GM12878 (cell line): ENCODE measurements around the gene MARCHF9. TPM values are rescaled to one million over a fixed set of nuclear protein-coding genes. Genes with fewer than 3 reads are reported as not detected.

Experiments
- ATAC-seq: fragments of 200-7000 bp; cut with Tn5 transposase; 3 replicates; pipeline ENCODE4 v1.9.1; 2020; ENCODE audit warnings: mild to moderate bottlenecking, moderate library complexity
- BruUV-seq: library from RNA; stranded (reverse); fragments of 400-500 nt; replicated peaks from 2 replicates; lab custom pipeline; 2021; lab: Mats Ljungman, UMichigan
- CTCF ChIA-PET: fragments of 300-600 bp; sonication (Branson Sonifier 250); formaldehyde crosslinking; extraction: SDS; loops from one replicate; lab custom pipeline; 2021; ENCODE audit warnings: inconsistent platforms; lab: Yijun Ruan, JAX
- POLR2A ChIA-PET: fragments of 350-600 bp; formaldehyde crosslinking; extraction: SDS; loops from one replicate; lab custom pipeline; 2021; ENCODE audit warnings: inconsistent platforms; lab: Charles Lee
- RAD21 ChIA-PET: fragments of 300-600 bp; sonication (Branson Sonifier 250); formaldehyde crosslinking; loops from one replicate; lab custom pipeline; 2023; ENCODE audit warnings: antibody characterized with exemption; ENCODE audit not compliant: unreplicated experiment; lab: Charles Lee
- SMC1A ChIA-PET: fragments of 300-600 bp; sonication (Branson Sonifier 250); formaldehyde crosslinking; loops from one replicate; lab custom pipeline; 2023; ENCODE audit not compliant: unreplicated experiment, uncharacterized antibody; lab: Charles Lee
- DNase-seq: peaks from one replicate; pipeline ENCODE4 v3.0.0-alpha.2; 2011; ENCODE audit warnings: low read depth, low spot score
- FAIRE-seq: peaks from 3 replicates; lab custom pipeline; 2011; peaks lifted over from hg19 to GRCh38; lab: Jason Lieb, UNC
- H2AFZ ChIP-seq: 2 replicates; pipeline ENCODE4 v1.6.0; 2011; ENCODE audit warnings: low read depth, low read length, control low read depth; ENCODE audit not compliant: control insufficient read depth
- H3K27ac ChIP-seq: 2 replicates; pipeline ENCODE4 v1.5.1; 2011; ENCODE audit warnings: control low read depth; ENCODE audit not compliant: control insufficient read depth, insufficient read depth
- H3K27me3 ChIP-seq, 2 experiments: replicated peaks in 1 of 2; 2 replicates each; pipeline versions ENCODE4 v1.6.0 to v1.6.1; 2011; ENCODE audit warnings: low read length in 1 of 2; ENCODE audit not compliant: control insufficient read depth in 2 of 2, insufficient read depth in 2 of 2
- H3K36me3 ChIP-seq, 2 experiments: 2 replicates each; pipeline ENCODE4 v1.5.1; 2011; ENCODE audit warnings: low read length in 1 of 2; ENCODE audit not compliant: control insufficient read depth in 2 of 2, insufficient read depth in 2 of 2
- H3K4me1 ChIP-seq: 2 replicates; pipeline ENCODE4 v1.6.1; 2011; ENCODE audit warnings: mild to moderate bottlenecking, low read length, moderate library complexity, mixed read lengths; ENCODE audit not compliant: control insufficient read depth, insufficient read depth
- H3K4me2 ChIP-seq: 2 replicates; pipeline ENCODE4 v1.6.0; 2011; ENCODE audit warnings: control low read depth; ENCODE audit not compliant: control insufficient read depth, insufficient read depth
- H3K4me3 ChIP-seq: fragments of 200-600 bp; sonication (generic); 2 replicates; pipeline ENCODE4 v1.5.1; 2016
- H3K79me2 ChIP-seq: 2 replicates; pipeline ENCODE4 v1.6.0; 2011; ENCODE audit warnings: low read length; ENCODE audit not compliant: control insufficient read depth, insufficient read depth
- H3K9ac ChIP-seq: 2 replicates; pipeline ENCODE4 v1.8.0; 2011; ENCODE audit warnings: low read length, control low read depth, mixed read lengths; ENCODE audit not compliant: control insufficient read depth, insufficient read depth
- H3K9me3 ChIP-seq: replicated peaks from 3 replicates; pipeline ENCODE4 v1.5.1; 2011; ENCODE audit warnings: mild to moderate bottlenecking, low read length; ENCODE audit not compliant: control insufficient read depth, insufficient read depth
- H4K20me1 ChIP-seq: 2 replicates; pipeline ENCODE4 v1.6.0; 2011; ENCODE audit not compliant: control insufficient read depth, insufficient read depth
- CBFB ChIP-seq: IDR thresholded peaks from 2 replicates; pipeline ENCODE4 v1.6.1; 2016; ENCODE audit warnings: antibody characterized with exemption, low read depth
- CEBPB ChIP-seq, 2 experiments: fragments of 150-350 bp in 1 of 2; IDR thresholded peaks; 2 replicates each; pipeline ENCODE4 v1.6.1; 2012 to 2014; ENCODE audit warnings: low read depth in 2 of 2, low read length in 2 of 2, borderline replicate concordance in 1 of 2, inconsistent platforms in 1 of 2
- E2F4 ChIP-seq: IDR thresholded peaks from 2 replicates; pipeline ENCODE4 v1.6.1; 2012; ENCODE audit warnings: low read depth, low read length, improper control_type of control experiment
- E2F8 ChIP-seq: fragments of 450-650 bp; IDR thresholded peaks from 2 replicates; pipeline ENCODE4 v1.6.1; 2018; ENCODE audit warnings: mild to moderate bottlenecking, low read depth, moderate library complexity; ENCODE audit not compliant: partially characterized antibody
- ETV6 ChIP-seq, 2 experiments: fragments of 450-650 bp in 1 of 2; IDR thresholded peaks in 1 of 2; conservative IDR thresholded peaks in 1 of 2; 2 replicates each; pipeline ENCODE4 v1.6.1; 2014; ENCODE audit warnings: antibody characterized with exemption in 1 of 2, borderline replicate concordance in 1 of 2, low read depth in 1 of 2, mild to moderate bottlenecking in 1 of 2, moderate library complexity in 1 of 2
- KLF5 ChIP-seq: fragments of 450-650 bp; IDR thresholded peaks from 2 replicates; pipeline ENCODE4 v1.6.1; 2014; ENCODE audit warnings: mild to moderate bottlenecking; ENCODE audit not compliant: partially characterized antibody
- MTA2 ChIP-seq: fragments of 450-650 bp; IDR thresholded peaks from 2 replicates; pipeline ENCODE4 v1.6.1; 2016; ENCODE audit warnings: low read depth, mild to moderate bottlenecking, moderate library complexity
- NR2C1 ChIP-seq: fragments of 450-650 bp; IDR thresholded peaks from 2 replicates; pipeline ENCODE4 v1.6.1; 2017; ENCODE audit warnings: antibody characterized with exemption, mild to moderate bottlenecking, moderate library complexity
- POLR2A ChIP-seq: IDR thresholded peaks from 2 replicates; pipeline ENCODE4 v1.6.1; 2011; ENCODE audit warnings: low read depth, mild to moderate bottlenecking, low read length
- REST ChIP-seq: IDR thresholded peaks from 2 replicates; pipeline ENCODE4 v1.6.1; 2012; ENCODE audit warnings: mild to moderate bottlenecking, low read depth, low read length
- RFX5 ChIP-seq: IDR thresholded peaks from 2 replicates; pipeline ENCODE4 v1.6.1; 2011; ENCODE audit warnings: low read depth, low read length, improper control_type of control experiment
- SIX5 ChIP-seq: IDR thresholded peaks from 2 replicates; pipeline ENCODE4 v1.6.1; 2011; ENCODE audit warnings: mild to moderate bottlenecking, low read depth, low read length, moderate library complexity; ENCODE audit not compliant: severe bottlenecking
- SMC3 ChIP-seq: IDR thresholded peaks from 2 replicates; pipeline ENCODE4 v1.6.1; 2011; ENCODE audit warnings: low read length, improper control_type of control experiment, borderline replicate concordance
- ZNF622 ChIP-seq: fragments of 450-650 bp; IDR thresholded peaks from 2 replicates; pipeline ENCODE4 v1.6.1; 2017; ENCODE audit warnings: mild to moderate bottlenecking, inconsistent platforms
- ZSCAN29 ChIP-seq: fragments of 450-650 bp; IDR thresholded peaks from 2 replicates; pipeline ENCODE4 v1.6.1; 2017; ENCODE audit warnings: mild to moderate bottlenecking, moderate library complexity
- WGBS: methylation state at CpG from one replicate; pipeline ENCODE4 v1.1.6; 2016; ENCODE audit warnings: low lambda C conversion rate; ENCODE audit not compliant: insufficient replicate concordance, insufficient coverage; ENCODE audit errors: missing lambda C conversion rate; 5-methylcytosine and 5-hydroxymethylcytosine counted together
- in situ Hi-C: fragments of 300-500 bp; cut with MboI; formaldehyde crosslinking; loops from 9 replicates; pipeline ENCODE4 v1.14.3; 2018; ENCODE audit warnings: mixed read lengths
- intact Hi-C: fragments of 100-400 bp; cut with micrococcal nuclease; formaldehyde crosslinking; loops from one replicate; pipeline ENCODE4 v1.14.2; 2022; ENCODE audit not compliant: unreplicated experiment
- polyA plus RNA-seq, 11 experiments: library from polyadenylated mRNA; depleted of rRNA in 4 of 11; unstranded in 6 of 11; stranded (reverse) in 5 of 11; fragments of >200 nt; fragmentation: Nextera tagmentation in 4 of 11; fragmentation: Illumina TruSeq in 1 of 11; extraction: Ambion mirVana in 4 of 11; extraction: Trizol in 1 of 11; gene quantifications; 1 replicate in 1 of 11; 2 replicates in 10 of 11; pipeline versions ENCODE4 v1.2.1 to v1.2.3, GENCODE V29; 2011 to 2016; ENCODE audit warnings: inconsistent platforms in 2 of 11, missing spikeins in 2 of 11, low read depth in 1 of 11
- total RNA-seq, 4 experiments: library from RNA; depleted of rRNA in 3 of 4; stranded (reverse); fragments of >200 nt in 3 of 4; fragmentation: Illumina TruSeq in 1 of 4; extraction: Trizol in 1 of 4; gene quantifications; 2 replicates each; pipeline versions ENCODE4 v1.2.1 to v1.2.3, GENCODE V29; 2013 to 2021

The MARCHF9 gene
- total and polyA plus RNA-seq, 10 of the 15 experiments (the other 5 are each of a cell fraction or from before 2014, with no cell fraction given) = 2.4 to 29.3 (median 13.0) TPM

- Histone ChIP-seq H3K27ac (peak overlapping the region; percentile 57), H3K9ac (peak overlapping the region; percentile 55), H3K4me1 (peaks cover 23% of the 10 kb centered on the region), H3K27me3 (no peaks in the 10 kb centered on the region), H2AFZ (peak overlapping the region; percentile 38), H3K4me3 (peak overlapping the region; percentile 92), H3K9me3 (no peaks in the 10 kb centered on the region), H3K4me2 (peak overlapping the region; percentile 64), H3K79me2 (peaks cover 25% of the 10 kb centered on the region), H3K36me3 (no peaks in the 10 kb centered on the region; a peak in 1 of 4 replicates), H4K20me1 (no peaks in the 10 kb centered on the region)
- POLR2A ChIA-PET = interaction anchor here (0.5 to 2.2 kb wide), 5 partner anchors 8 to 30 kb away, joined by 3 to 18 read pairs (median 3); partner anchors contain the start of genes CDK4, EEF1AKMT3 and METTL1
- SMC1A ChIA-PET = interaction anchor here (0.5 to 2.1 kb wide), 13 partner anchors 8 to 283 kb away, joined by 3 to 16 read pairs (median 4); partner anchors contain the start of gene OS9
- 4% methylated on average over 14 of the region's 14 CpGs for WGBS
- RAD21 ChIA-PET = interaction anchor here (0.6 to 2.4 kb wide), 9 partner anchors 8 to 284 kb away, joined by 3 to 13 read pairs (median 5); partner anchors contain the start of genes CDK4 and OS9
- no TSS peak for BruUV-seq
- intact Hi-C loops = loop anchor here (1.0 to 2.0 kb wide), 2 partner anchors 47 to 159 kb away; partner anchors contain the start of gene OS9
- DNase-seq = no peak
- CTCF ChIA-PET = interaction anchor here (0.8 to 3.8 kb wide), 21 partner anchors 8 to 283 kb away, joined by 3 to 22 read pairs (median 4); partner anchors contain the start of genes GLI1 and OS9
- ATAC-seq = peak; percentile 80
- peak; percentile 80 for FAIRE-seq
- in situ Hi-C loops = no loop called here
- TF ChIP-seq REST = no peak
- 0 out of 2 replicates have a peak, but pooled peaks have one; percentile 42 for TF ChIP-seq CBFB
- TF ChIP-seq E2F8 = no peak
- TF ChIP-seq KLF5 = no peak
- TF ChIP-seq E2F4 = no peak
- TF ChIP-seq CEBPB (IDR thresholded peaks at IDR 0.05; ENCODE audit: borderline replicate concordance in 1 of 2, low read depth in 2 of 2, low read length in 2 of 2) = no peak
- no peak for TF ChIP-seq MTA2
- no peak for TF ChIP-seq ZNF622
- peak; percentile 41; the same call in 1 of the 2 replicates for TF ChIP-seq SMC3
- TF ChIP-seq SIX5 = no peak
- TF ChIP-seq ETV6 (conservative IDR thresholded peaks at IDR 0.05 in 1 of 2, IDR thresholded peaks at IDR 0.05 in 1 of 2; ENCODE audit: borderline replicate concordance in 1 of 2, low read depth in 1 of 2) = no peak
- TF ChIP-seq ZSCAN29 = no peak
- no peak for TF ChIP-seq RFX5
- TF ChIP-seq POLR2A = peak; percentile 59
- TF ChIP-seq NR2C1 = no peak
Measured at GRCh38 chr12:57741844-57742738, 12.8 kb upstream of the MARCHF9 start.
